Colonic mucosa (tissue), 4 donors: ENCODE measurements around the gene AUTS2. TPM values are rescaled to one million over a fixed set of nuclear protein-coding genes. Genes with fewer than 3 reads are reported as not detected.

Experiments used
- DNase-seq: peaks from one replicate; pipeline ENCODE4 v3.0.0-alpha.2; 2020
- H3K27ac ChIP-seq: fragments of 200-600 bp; one replicate; pipeline ENCODE4 v1.8.0; 2021
- H3K27me3 ChIP-seq: fragments of 200-600 bp; one replicate; pipeline ENCODE4 v1.8.0; 2021
- H3K36me3 ChIP-seq: fragments of 200-600 bp; one replicate; pipeline ENCODE4 v1.8.0; 2021
- H3K4me1 ChIP-seq: fragments of 200-600 bp; one replicate; pipeline ENCODE4 v1.8.0; 2021; ENCODE audit warnings: mild to moderate bottlenecking
- H3K4me3 ChIP-seq: fragments of 200-600 bp; one replicate; pipeline ENCODE4 v1.8.0; 2021
- H3K9ac ChIP-seq, 2 donors: one replicate each; pipeline ENCODE4 v1.7.0; 2013; ENCODE audit warnings: control low read depth in 2 of 2, low read depth in 2 of 2, low read length in 2 of 2
- H3K9me3 ChIP-seq: fragments of 200-600 bp; one replicate; pipeline ENCODE4 v1.8.0; 2021
- intact Hi-C: fragments of 100-400 bp; cut with DNase I; formaldehyde crosslinking; loops from one replicate; pipeline ENCODE4 v1.14.1; 2022
- total RNA-seq, 2 donors: library from RNA; stranded (reverse); fragmentation: NEBNext Ultra II Directional in 1 of 2; extraction: Animal tissue kit (Norgen Biotek cat#: 25700) in 1 of 2; gene quantifications; one replicate each; pipeline ENCODE4 v1.2.1, GENCODE V29; 2021
- TF ChIP-seq, protein P1 (sequence below): fragments of 200-600 bp; IDR thresholded peaks from one replicate; pipeline ENCODE4 v1.8.0; 2022; ENCODE audit warnings: antibody characterized with exemption, mild to moderate bottlenecking
- donor health status: healthy.
- donor health status: DM: no; HTN: no; CAD: no.
- donor health status: DM: no; HTN: no; CAD: no.

The AUTS2 gene
- total RNA-seq, 2 donors from 2014 or later = 39.8 to 42.3 TPM

- H3K4me3 ChIP-seq = no peak overlapping the region
- H3K27ac ChIP-seq = no peak overlapping the region
- H3K9ac ChIP-seq = no peak overlapping the region
- H3K27me3 ChIP-seq = no peaks in the 10 kb centered on the region
- H3K4me1 ChIP-seq = no peaks in the 10 kb centered on the region
- intact Hi-C loops = no loop called here
- H3K36me3 ChIP-seq = no peaks in the 10 kb centered on the region
- DNase-seq = no peak
- TF ChIP-seq, protein P1, sequence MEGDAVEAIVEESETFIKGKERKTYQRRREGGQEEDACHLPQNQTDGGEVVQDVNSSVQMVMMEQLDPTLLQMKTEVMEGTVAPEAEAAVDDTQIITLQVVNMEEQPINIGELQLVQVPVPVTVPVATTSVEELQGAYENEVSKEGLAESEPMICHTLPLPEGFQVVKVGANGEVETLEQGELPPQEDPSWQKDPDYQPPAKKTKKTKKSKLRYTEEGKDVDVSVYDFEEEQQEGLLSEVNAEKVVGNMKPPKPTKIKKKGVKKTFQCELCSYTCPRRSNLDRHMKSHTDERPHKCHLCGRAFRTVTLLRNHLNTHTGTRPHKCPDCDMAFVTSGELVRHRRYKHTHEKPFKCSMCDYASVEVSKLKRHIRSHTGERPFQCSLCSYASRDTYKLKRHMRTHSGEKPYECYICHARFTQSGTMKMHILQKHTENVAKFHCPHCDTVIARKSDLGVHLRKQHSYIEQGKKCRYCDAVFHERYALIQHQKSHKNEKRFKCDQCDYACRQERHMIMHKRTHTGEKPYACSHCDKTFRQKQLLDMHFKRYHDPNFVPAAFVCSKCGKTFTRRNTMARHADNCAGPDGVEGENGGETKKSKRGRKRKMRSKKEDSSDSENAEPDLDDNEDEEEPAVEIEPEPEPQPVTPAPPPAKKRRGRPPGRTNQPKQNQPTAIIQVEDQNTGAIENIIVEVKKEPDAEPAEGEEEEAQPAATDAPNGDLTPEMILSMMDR = no peak
- H3K9me3 ChIP-seq = no peaks in the 10 kb centered on the region
Observed at GRCh38 chr7:69756235-69756634, 158.0 kb downstream of the AUTS2 start.

DNA sequence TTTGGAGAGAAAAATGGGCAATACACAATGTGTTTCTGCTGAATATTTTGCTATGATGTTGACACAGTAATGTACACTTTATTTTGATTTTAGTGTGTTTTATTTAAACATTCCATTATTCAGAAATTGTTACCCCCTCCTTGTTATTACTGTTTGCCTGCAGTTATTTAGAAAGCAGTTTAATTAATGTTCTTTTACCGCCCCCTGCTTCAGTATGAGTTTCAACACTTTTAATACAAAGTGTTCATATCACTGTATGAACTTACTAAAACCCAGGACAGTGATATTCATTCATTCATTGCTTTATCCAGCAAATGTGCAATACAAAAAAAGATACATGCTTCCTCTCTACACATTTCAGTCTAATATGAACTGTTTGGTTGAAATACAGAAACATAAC is 159.3 kb downstream of the AUTS2 start:
- Histone ChIP-seq H3K27ac (no peak overlapping the region), H3K4me1 (no peaks in the 10 kb centered on the region), H3K36me3 (no peaks in the 10 kb centered on the region), H3K27me3 (no peaks in the 10 kb centered on the region), H3K9ac (no peak overlapping the region), H3K4me3 (no peak overlapping the region), H3K9me3 (no peaks in the 10 kb centered on the region)
- intact Hi-C loops = no loop called here
- TF ChIP-seq, protein P1 = no peak
- no peak for DNase-seq

DNA sequence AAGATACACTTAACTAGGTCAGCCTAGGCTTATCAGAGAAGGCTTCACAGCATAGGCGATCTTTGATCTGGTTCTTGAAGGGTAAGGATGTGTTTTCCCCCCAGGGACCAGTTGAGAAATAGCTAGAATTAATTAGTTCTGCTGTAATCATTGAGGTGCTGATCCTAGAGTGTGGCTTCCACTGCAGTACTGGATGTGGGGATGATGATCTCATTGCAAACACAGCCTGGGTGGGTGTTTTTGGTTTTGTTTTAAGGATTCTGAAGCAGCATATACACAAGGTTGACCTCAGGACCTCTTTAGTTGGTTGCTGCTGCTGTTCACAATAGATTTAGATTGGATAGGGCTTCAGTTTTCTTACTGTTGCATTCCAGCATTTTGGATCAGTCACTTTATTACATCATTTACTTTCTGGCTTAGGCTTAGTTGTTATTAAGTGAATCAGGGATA is 159.7 kb downstream of the AUTS2 start:
- Histone ChIP-seq H3K4me3 (no peak overlapping the region), H3K9me3 (no peaks in the 10 kb centered on the region), H3K27ac (no peak overlapping the region), H3K9ac (no peak overlapping the region), H3K36me3 (no peaks in the 10 kb centered on the region), H3K27me3 (no peaks in the 10 kb centered on the region), H3K4me1 (no peaks in the 10 kb centered on the region)
- intact Hi-C loops = no loop called here
- DNase-seq = no peak
- TF ChIP-seq, protein P1 = no peak

GRCh38 chr7:69759373-69759772 is 161.1 kb downstream of the AUTS2 start:
- no peak overlapping the region for H3K4me3 ChIP-seq
- intact Hi-C loops = no loop called here
- TF ChIP-seq, protein P1 = no peak
- no peaks in the 10 kb centered on the region for H3K27me3 ChIP-seq
- H3K27ac ChIP-seq = no peak overlapping the region
- no peaks in the 10 kb centered on the region for H3K36me3 ChIP-seq
- H3K4me1 ChIP-seq = no peaks in the 10 kb centered on the region
- no peak overlapping the region for H3K9ac ChIP-seq
- no peak for DNase-seq
- no peaks in the 10 kb centered on the region for H3K9me3 ChIP-seq

DNA sequence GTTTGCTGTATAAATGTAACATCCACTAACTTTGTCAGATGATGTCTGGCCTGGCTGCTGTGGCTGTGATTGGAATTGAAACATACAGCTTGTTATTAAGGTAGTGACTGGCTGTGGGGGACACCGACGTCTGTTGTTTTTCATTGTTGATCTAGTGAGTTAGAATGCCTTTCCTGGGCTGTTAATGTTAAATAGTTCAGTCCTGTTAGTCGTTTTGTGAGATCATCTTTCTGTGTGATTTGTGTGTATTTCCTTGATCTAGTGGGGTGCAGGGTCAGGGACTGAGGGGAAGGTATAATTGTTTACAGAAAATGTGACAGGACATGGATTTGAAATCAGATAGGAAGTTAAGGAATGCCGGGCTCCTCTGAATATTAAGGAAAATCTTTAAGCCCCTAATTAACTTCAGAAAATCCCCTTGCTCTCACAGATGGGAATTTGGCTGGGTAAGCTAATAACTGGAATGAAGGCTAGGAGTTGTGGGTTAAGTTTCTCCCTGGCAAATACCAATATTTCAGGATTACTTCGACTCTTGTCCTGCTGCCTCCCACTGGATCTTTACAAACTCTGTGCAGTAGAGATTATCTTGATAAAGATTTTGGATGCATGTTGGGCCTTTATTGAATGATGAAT is 163.1 kb downstream of the AUTS2 start:
- Histone ChIP-seq H3K27ac (no peak overlapping the region), H3K27me3 (no peaks in the 10 kb centered on the region), H3K4me1 (no peaks in the 10 kb centered on the region), H3K4me3 (no peak overlapping the region), H3K9me3 (no peaks in the 10 kb centered on the region), H3K9ac (no peak overlapping the region), H3K36me3 (no peaks in the 10 kb centered on the region)
- no peak for DNase-seq
- TF ChIP-seq, protein P1 = no peak
- intact Hi-C loops = no loop called here
